C4-2B (cell line): ENCODE measurements around the gene RITA1.

Experiments used
- ZFX ChIP-seq: fragments of 450-650 bp; IDR thresholded peaks from 2 replicates; pipeline ENCODE4 v1.6.1; 2017
- TF ChIP-seq, protein P1 (sequence below): fragments of 450-650 bp; conservative IDR thresholded peaks from 2 replicates; pipeline ENCODE4 v1.5.1; 2017; ENCODE audit warnings: mild to moderate bottlenecking

DNA sequence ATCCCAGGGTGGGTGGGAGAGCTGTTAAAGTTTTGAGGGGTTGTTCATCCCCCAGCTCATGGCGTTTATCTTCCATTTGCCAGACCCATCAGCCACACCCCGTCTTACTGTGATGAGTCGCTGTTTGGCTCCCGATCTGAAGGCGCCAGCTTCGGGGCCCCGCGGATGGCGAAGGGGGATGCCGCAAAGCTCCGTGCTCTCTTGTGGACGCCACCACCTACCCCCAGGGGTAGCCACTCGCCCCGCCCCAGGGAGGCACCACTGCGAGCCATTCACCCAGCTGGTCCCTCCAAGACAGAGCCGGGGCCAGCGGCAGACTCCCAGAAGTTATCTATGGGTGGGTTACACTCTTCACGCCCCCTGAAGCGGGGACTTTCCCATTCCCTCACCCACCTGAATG is 5.7 kb downstream of the RITA1 start:
- TF ChIP-seq, protein P1, sequence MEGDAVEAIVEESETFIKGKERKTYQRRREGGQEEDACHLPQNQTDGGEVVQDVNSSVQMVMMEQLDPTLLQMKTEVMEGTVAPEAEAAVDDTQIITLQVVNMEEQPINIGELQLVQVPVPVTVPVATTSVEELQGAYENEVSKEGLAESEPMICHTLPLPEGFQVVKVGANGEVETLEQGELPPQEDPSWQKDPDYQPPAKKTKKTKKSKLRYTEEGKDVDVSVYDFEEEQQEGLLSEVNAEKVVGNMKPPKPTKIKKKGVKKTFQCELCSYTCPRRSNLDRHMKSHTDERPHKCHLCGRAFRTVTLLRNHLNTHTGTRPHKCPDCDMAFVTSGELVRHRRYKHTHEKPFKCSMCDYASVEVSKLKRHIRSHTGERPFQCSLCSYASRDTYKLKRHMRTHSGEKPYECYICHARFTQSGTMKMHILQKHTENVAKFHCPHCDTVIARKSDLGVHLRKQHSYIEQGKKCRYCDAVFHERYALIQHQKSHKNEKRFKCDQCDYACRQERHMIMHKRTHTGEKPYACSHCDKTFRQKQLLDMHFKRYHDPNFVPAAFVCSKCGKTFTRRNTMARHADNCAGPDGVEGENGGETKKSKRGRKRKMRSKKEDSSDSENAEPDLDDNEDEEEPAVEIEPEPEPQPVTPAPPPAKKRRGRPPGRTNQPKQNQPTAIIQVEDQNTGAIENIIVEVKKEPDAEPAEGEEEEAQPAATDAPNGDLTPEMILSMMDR: no peak
- no peak for TF ChIP-seq ZFX
